HepG2 (cell line): Measurements from ENCODE around the gene PCDHA6. TPM values are rescaled to one million over a fixed set of nuclear protein-coding genes. Genes with fewer than 3 reads are reported as not detected.

Source experiments
- HNRNPH1 ChIP-seq: fragments of 200-400 bp; formaldehyde crosslinking; optimal IDR thresholded peaks from 2 replicates; pipeline ENCODE3; 2017; ENCODE audit warnings: mild to moderate bottlenecking, low read depth, low read length
- MEIS1 ChIP-seq: sonication (generic); formaldehyde crosslinking; IDR thresholded peaks from 2 replicates; pipeline ENCODE4 v1.9.0; 2021; ENCODE audit warnings: mild to moderate bottlenecking, missing genetic modification reagents, moderate library complexity, borderline replicate concordance
- RBFOX2 ChIP-seq: fragments of 200-400 bp; formaldehyde crosslinking; IDR thresholded peaks from 2 replicates; pipeline ENCODE4 v1.6.1; 2017; ENCODE audit warnings: low read depth, mild to moderate bottlenecking, low read length
- ZNF546 ChIP-seq: sonication (generic); formaldehyde crosslinking; conservative IDR thresholded peaks from 2 replicates; pipeline ENCODE4 v1.8.1; 2023; ENCODE audit warnings: mild to moderate bottlenecking, missing genetic modification reagents
- polyA plus RNA-seq, 8 experiments: library from polyadenylated mRNA; depleted of rRNA in 3 of 8; stranded (reverse) in 7 of 8; unstranded in 1 of 8; fragments of >200 nt; fragmentation: Illumina TruSeq in 4 of 8; extraction: Trizol in 4 of 8; gene quantifications; 2 replicates each; pipeline versions ENCODE4 v1.2.1 to v1.2.3, GENCODE V29; 2011 to 2016; ENCODE audit warnings: low read depth in 4 of 8, missing spikeins in 1 of 8, mixed read lengths in 1 of 8; ENCODE audit not compliant: insufficient read depth in 1 of 8
- total RNA-seq, 5 experiments: library from RNA; depleted of rRNA; stranded (reverse); fragments of >200 nt; fragmentation: Illumina TruSeq; extraction: Trizol; gene quantifications; 2 replicates each; pipeline ENCODE4 v1.2.3, GENCODE V29; 2016; ENCODE audit warnings: low read depth in 1 of 5
- TF ChIP-seq, protein P1 (sequence below): fragments of 450-650 bp; IDR thresholded peaks from 2 replicates; pipeline ENCODE4 v1.6.1; 2016
- TF ChIP-seq, protein P2 (sequence below): sonication (generic); formaldehyde crosslinking; IDR thresholded peaks from 2 replicates; pipeline ENCODE4 v1.5.0; 2020; ENCODE audit warnings: mild to moderate bottlenecking, missing genetic modification reagents

Gene PCDHA6
- total and polyA plus RNA-seq, 2 of the 13 experiments (the other 11 are each of a cell fraction or from before 2014, with no cell fraction given) = not detected

DNA sequence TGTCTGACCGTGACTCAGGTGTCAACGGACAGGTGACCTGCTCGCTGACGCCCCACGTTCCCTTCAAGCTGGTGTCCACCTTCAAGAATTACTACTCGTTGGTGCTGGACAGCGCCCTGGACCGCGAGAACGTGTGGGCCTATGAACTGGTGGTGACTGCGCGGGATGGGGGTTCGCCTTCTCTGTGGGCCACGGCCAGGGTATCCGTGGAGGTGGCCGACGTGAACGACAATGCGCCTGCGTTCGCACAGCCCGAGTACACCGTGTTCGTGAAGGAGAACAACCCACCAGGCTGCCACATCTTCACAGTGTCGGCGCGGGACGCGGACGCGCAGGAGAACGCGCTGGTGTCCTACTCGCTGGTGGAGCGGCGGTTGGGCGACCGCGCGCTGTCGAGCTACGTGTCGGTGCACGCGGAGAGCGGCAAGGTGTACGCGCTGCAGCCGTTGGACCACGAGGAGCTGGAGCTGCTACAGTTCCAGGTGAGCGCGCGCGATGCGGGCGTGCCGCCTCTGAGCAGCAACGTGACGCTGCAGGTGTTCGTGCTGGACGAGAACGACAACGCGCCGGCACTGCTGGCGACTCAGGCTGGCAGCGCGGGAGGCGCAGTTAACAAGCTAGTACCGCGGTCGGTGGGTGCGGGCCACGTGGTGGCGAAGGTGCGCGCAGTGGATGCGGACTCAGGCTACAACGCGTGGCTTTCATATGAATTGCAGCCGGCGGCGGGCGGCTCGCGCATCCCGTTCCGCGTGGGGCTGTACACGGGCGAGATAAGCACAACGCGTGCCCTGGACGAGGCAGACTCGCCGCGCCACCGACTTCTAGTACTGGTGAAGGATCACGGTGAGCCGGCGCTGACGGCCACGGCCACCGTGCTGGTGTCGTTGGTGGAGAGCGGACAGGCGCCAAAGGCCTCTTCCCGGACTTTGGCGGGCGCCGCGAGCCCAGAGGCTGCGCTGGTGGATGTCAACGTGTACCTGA is 42.8 kb downstream of the PCDHA6 start (continued):
- TF ChIP-seq HNRNPH1 (no peak), MEIS1 (CRISPR knock-in tag) (no peak), RBFOX2 (no peak), ZNF546 (CRISPR knock-in tag) (no peak)
- TF ChIP-seq, protein P1, sequence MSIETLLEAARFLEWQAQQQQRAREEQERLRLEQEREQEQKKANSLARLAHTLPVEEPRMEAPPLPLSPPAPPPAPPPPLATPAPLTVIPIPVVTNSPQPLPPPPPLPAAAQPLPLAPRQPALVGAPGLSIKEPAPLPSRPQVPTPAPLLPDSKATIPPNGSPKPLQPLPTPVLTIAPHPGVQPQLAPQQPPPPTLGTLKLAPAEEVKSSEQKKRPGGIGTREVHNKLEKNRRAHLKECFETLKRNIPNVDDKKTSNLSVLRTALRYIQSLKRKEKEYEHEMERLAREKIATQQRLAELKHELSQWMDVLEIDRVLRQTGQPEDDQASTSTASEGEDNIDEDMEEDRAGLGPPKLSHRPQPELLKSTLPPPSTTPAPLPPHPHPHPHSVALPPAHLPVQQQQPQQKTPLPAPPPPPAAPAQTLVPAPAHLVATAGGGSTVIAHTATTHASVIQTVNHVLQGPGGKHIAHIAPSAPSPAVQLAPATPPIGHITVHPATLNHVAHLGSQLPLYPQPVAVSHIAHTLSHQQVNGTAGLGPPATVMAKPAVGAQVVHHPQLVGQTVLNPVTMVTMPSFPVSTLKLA = no peak
- TF ChIP-seq, protein P2, sequence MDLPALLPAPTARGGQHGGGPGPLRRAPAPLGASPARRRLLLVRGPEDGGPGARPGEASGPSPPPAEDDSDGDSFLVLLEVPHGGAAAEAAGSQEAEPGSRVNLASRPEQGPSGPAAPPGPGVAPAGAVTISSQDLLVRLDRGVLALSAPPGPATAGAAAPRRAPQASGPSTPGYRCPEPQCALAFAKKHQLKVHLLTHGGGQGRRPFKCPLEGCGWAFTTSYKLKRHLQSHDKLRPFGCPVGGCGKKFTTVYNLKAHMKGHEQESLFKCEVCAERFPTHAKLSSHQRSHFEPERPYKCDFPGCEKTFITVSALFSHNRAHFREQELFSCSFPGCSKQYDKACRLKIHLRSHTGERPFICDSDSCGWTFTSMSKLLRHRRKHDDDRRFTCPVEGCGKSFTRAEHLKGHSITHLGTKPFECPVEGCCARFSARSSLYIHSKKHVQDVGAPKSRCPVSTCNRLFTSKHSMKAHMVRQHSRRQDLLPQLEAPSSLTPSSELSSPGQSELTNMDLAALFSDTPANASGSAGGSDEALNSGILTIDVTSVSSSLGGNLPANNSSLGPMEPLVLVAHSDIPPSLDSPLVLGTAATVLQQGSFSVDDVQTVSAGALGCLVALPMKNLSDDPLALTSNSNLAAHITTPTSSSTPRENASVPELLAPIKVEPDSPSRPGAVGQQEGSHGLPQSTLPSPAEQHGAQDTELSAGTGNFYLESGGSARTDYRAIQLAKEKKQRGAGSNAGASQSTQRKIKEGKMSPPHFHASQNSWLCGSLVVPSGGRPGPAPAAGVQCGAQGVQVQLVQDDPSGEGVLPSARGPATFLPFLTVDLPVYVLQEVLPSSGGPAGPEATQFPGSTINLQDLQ (CRISPR knock-in tag) = no peak
